IMR-90 (cell line): Measurements from ENCODE around the gene C6orf89. TPM values are rescaled to one million over a fixed set of nuclear protein-coding genes. Genes with fewer than 3 reads are reported as not detected.

Experiments
- ATAC-seq: fragments of 200-7000 bp; cut with Tn5 transposase; 2 replicates; pipeline ENCODE4 v1.9.1; 2020; ENCODE audit warnings: low read depth, mild to moderate bottlenecking, moderate library complexity
- BruUV-seq: library from RNA; stranded (reverse); fragments of 400-500 nt; replicated peaks from 2 replicates; lab custom pipeline; 2021; lab: Mats Ljungman, UMichigan
- CTCF ChIA-PET: fragments of 300-600 bp; formaldehyde crosslinking; extraction: SDS; loops from one replicate; lab custom pipeline; 2021; ENCODE audit warnings: antibody characterized with exemption; lab: Yijun Ruan, JAX
- POLR2A ChIA-PET: fragments of 300-600 bp; sonication (Branson Sonifier 250); formaldehyde crosslinking; loops from one replicate; lab custom pipeline; 2022; ENCODE audit warnings: antibody characterized with exemption; ENCODE audit not compliant: unreplicated experiment; lab: Charles Lee
- DNase-seq: peaks from one replicate; pipeline ENCODE4 v3.0.0; 2013
- H2AFZ ChIP-seq: replicated peaks from 2 replicates; pipeline ENCODE3; 2013; ENCODE audit warnings: low read length, mild to moderate bottlenecking; ENCODE audit not compliant: poor library complexity
- H2AK5ac ChIP-seq: 2 replicates; pipeline ENCODE4 v1.6.1; 2013; ENCODE audit warnings: low read depth, low read length, inconsistent platforms
- H2AK9ac ChIP-seq: replicated peaks from 2 replicates; pipeline ENCODE3; 2013; ENCODE audit warnings: mild to moderate bottlenecking, low read depth, low read length, moderate library complexity; ENCODE audit not compliant: poor library complexity
- H2BK120ac ChIP-seq: 2 replicates; pipeline ENCODE4 v1.6.1; 2013; ENCODE audit warnings: low read depth, low read length, inconsistent platforms
- H2BK15ac ChIP-seq: 3 replicates; pipeline ENCODE4 v1.6.1; 2013; ENCODE audit warnings: low read depth, low read length, inconsistent platforms
- H2BK20ac ChIP-seq: 2 replicates; pipeline ENCODE4 v1.6.1; 2013; ENCODE audit warnings: low read depth, mild to moderate bottlenecking, inconsistent platforms, low read length, moderate library complexity
- H2BK5ac ChIP-seq: 2 replicates; pipeline ENCODE4 v1.6.1; 2013; ENCODE audit warnings: mild to moderate bottlenecking, low read depth, low read length, inconsistent platforms; ENCODE audit not compliant: poor library complexity, severe bottlenecking
- H3K14ac ChIP-seq: replicated peaks from 2 replicates; pipeline ENCODE4 v1.6.1; 2013; ENCODE audit warnings: low read depth, low read length, inconsistent platforms
- H3K18ac ChIP-seq: 2 replicates; pipeline ENCODE4 v1.6.1; 2013; ENCODE audit warnings: low read depth, low read length, control low read depth
- H3K23ac ChIP-seq: 2 replicates; pipeline ENCODE4 v1.6.1; 2013; ENCODE audit warnings: low read depth, low read length, inconsistent platforms
- H3K27ac ChIP-seq: 2 replicates; pipeline ENCODE4 v1.5.1; 2013; ENCODE audit warnings: mild to moderate bottlenecking, control low read depth, low read length; ENCODE audit not compliant: insufficient read depth
- H3K27me3 ChIP-seq: 2 replicates; pipeline ENCODE4 v1.6.1; 2013; ENCODE audit warnings: low read length; ENCODE audit not compliant: control insufficient read depth, insufficient read depth
- H3K36me3 ChIP-seq: 2 replicates; pipeline ENCODE4 v1.6.1; 2013; ENCODE audit warnings: low read length, mixed read lengths; ENCODE audit not compliant: control insufficient read depth, insufficient read depth
- H3K4ac ChIP-seq: 2 replicates; pipeline ENCODE4 v1.6.1; 2013; ENCODE audit warnings: low read depth, low read length, inconsistent platforms
- H3K4me1 ChIP-seq: 2 replicates; pipeline ENCODE4 v1.6.1; 2013; ENCODE audit warnings: low read length, mixed read lengths; ENCODE audit not compliant: control insufficient read depth, insufficient read depth
- H3K4me2 ChIP-seq: 2 replicates; pipeline ENCODE4 v1.6.1; 2013; ENCODE audit warnings: low read depth, mild to moderate bottlenecking, control low read depth, low read length, moderate library complexity
- H3K4me3 ChIP-seq: 2 replicates; pipeline ENCODE4 v1.5.1; 2013; ENCODE audit warnings: low read depth, mild to moderate bottlenecking, control low read depth, low read length, moderate library complexity; ENCODE audit not compliant: insufficient read depth
- H3K56ac ChIP-seq: 2 replicates; pipeline ENCODE4 v1.6.1; 2013; ENCODE audit warnings: low read length, inconsistent platforms; ENCODE audit not compliant: insufficient read depth; ENCODE audit errors: extremely low read depth
- H3K79me1 ChIP-seq, 2 experiments: 2 replicates each; pipeline ENCODE4 v1.6.1; 2013; ENCODE audit warnings: low read length in 2 of 2, inconsistent platforms in 1 of 2, low read depth in 1 of 2
- H3K9ac ChIP-seq: 2 replicates; pipeline ENCODE4 v1.6.1; 2013; ENCODE audit warnings: low read depth, low read length, control low read depth
- H3K9me1 ChIP-seq: 2 replicates; pipeline ENCODE4 v1.6.1; 2013; ENCODE audit warnings: low read length, inconsistent platforms; ENCODE audit not compliant: insufficient read depth
- H3K9me3 ChIP-seq: 2 replicates; pipeline ENCODE4 v1.6.1; 2013; ENCODE audit warnings: low read length; ENCODE audit not compliant: control insufficient read depth, insufficient read depth
- H4K20me1 ChIP-seq: 2 replicates; pipeline ENCODE4 v1.6.1; 2013; ENCODE audit warnings: low read length, inconsistent platforms; ENCODE audit not compliant: insufficient read depth
- H4K5ac ChIP-seq: 2 replicates; pipeline ENCODE4 v1.6.1; 2013; ENCODE audit warnings: mild to moderate bottlenecking, low read depth, low read length, control low read depth
- H4K8ac ChIP-seq, 2 experiments: 2 replicates each; pipeline ENCODE4 v1.6.1; 2013; ENCODE audit warnings: low read depth in 2 of 2, low read length in 2 of 2, control low read depth in 1 of 2, inconsistent platforms in 1 of 2
- H4K91ac ChIP-seq: 2 replicates; pipeline ENCODE4 v1.6.1; 2013; ENCODE audit warnings: low read depth, low read length, inconsistent platforms; ENCODE audit not compliant: insufficient read depth
- MXI1 ChIP-seq: IDR thresholded peaks from 2 replicates; pipeline ENCODE4 v1.6.1; 2012; ENCODE audit warnings: low read depth, mild to moderate bottlenecking, low read length, moderate library complexity, borderline replicate concordance
- NFE2L2 ChIP-seq: fragments of 150-350 bp; IDR thresholded peaks from 2 replicates; pipeline ENCODE4 v1.6.1; 2016; ENCODE audit warnings: low read depth, mild to moderate bottlenecking, low read length
- RCOR1 ChIP-seq: IDR thresholded peaks from 2 replicates; pipeline ENCODE4 v1.6.1; 2012; ENCODE audit warnings: mild to moderate bottlenecking, low read length, improper control_type of control experiment; ENCODE audit not compliant: insufficient replicate concordance
- WGBS, 2 experiments: methylation state at CpG; one replicate each; pipeline versions ENCODE4 v1.1.5 to v1.1.7; 2013; ENCODE audit warnings: missing lambda C conversion rate in 2 of 2; ENCODE audit not compliant: insufficient read length in 1 of 2; ENCODE audit errors: extremely low coverage in 2 of 2; 5-methylcytosine and 5-hydroxymethylcytosine counted together
- dilution Hi-C: fragments of 300-500 bp; cut with HindIII; formaldehyde crosslinking; loops from one replicate; pipeline ENCODE4 v1.14.3; 2018; ENCODE audit warnings: low sequenced_read_pairs; ENCODE audit not compliant: unreplicated experiment
- in situ Hi-C: fragments of 300-500 bp; cut with MboI; formaldehyde crosslinking; loops from 3 replicates; pipeline ENCODE4 v1.14.3; 2019; ENCODE audit warnings: low sequenced_read_pairs, inconsistent platforms, mixed read lengths
- intact Hi-C: fragments of 100-400 bp; cut with micrococcal nuclease; formaldehyde crosslinking; loops from 2 replicates; pipeline ENCODE4 v1.10.0; 2022
- polyA plus RNA-seq, 3 experiments: library from polyadenylated mRNA; depleted of rRNA; stranded (reverse); fragments of >200 nt; gene quantifications; 2 replicates each; pipeline ENCODE4 v1.2.3, GENCODE V29; 2012; ENCODE audit warnings: low replicate concordance in 1 of 3
- total RNA-seq: library from RNA; depleted of rRNA; stranded (reverse); fragments of >200 nt; gene quantifications from 2 replicates; pipeline ENCODE4 v1.2.3, GENCODE V29; 2012

C6orf89 gene
- total and polyA plus RNA-seq, 2 of the 4 experiments (the other 2 are of a cell fraction), result 30.8 to 52.3 TPM

- H3K79me1 ChIP-seq, result peaks cover 21 to 64% of the 10 kb centered on the region in 2 experiments
- no peak overlapping the region for H3K27ac ChIP-seq
- H2AK9ac ChIP-seq, result no peak overlapping the region
- peaks cover 3% of the 10 kb centered on the region; the same call in 1 of the 2 replicates for H4K20me1 ChIP-seq
- H3K9ac ChIP-seq, result no peak overlapping the region
- no peak overlapping the region; the same call in 1 of the 2 replicates for H4K91ac ChIP-seq
- dilution Hi-C loops (no loop called here), intact Hi-C loops (no loop called here), in situ Hi-C loops (no loop called here)
- ChIA-PET CTCF (no interaction called here), POLR2A (no interaction called here)
- H3K4me3 ChIP-seq, result no peak overlapping the region
- peak overlapping the region; percentile 34; the same call in 1 of the 2 replicates for H2BK120ac ChIP-seq
- no peak overlapping the region for H2AFZ ChIP-seq
- WGBS, 2 experiments, result 90% methylated on average over 2 of the region's 10 CpGs; no CpG with 5 or more reads in 1 of the 2 experiments
- H2AK5ac ChIP-seq, result no peak overlapping the region; the same call in 1 of the 2 replicates
- no peak overlapping the region for H2BK5ac ChIP-seq
- no peak overlapping the region for H2BK20ac ChIP-seq
- ATAC-seq (no peak), DNase-seq (no peak)
- no peak overlapping the region for H4K8ac ChIP-seq
- no peak overlapping the region for H2BK15ac ChIP-seq
- peaks cover 10% of the 10 kb centered on the region for H3K4me1 ChIP-seq
- no peak overlapping the region for H3K23ac ChIP-seq
- peaks cover 33% of the 10 kb centered on the region for H3K9me1 ChIP-seq
- H3K14ac ChIP-seq, result no peak overlapping the region
- peak overlapping the region; percentile 47; the same call in 1 of the 2 replicates for H3K4ac ChIP-seq
- no peak overlapping the region for H3K4me2 ChIP-seq
- H3K9me3 ChIP-seq, result peaks cover 3% of the 10 kb centered on the region
- H3K27me3 ChIP-seq, result no peaks in the 10 kb centered on the region
- no peak overlapping the region for H3K18ac ChIP-seq
- no peak for TF ChIP-seq RCOR1
- no peak for TF ChIP-seq NFE2L2
- no peak for TF ChIP-seq MXI1
- peaks cover 7% of the 10 kb centered on the region for H3K36me3 ChIP-seq
- H4K5ac ChIP-seq, result no peak overlapping the region
- BruUV-seq, result no TSS peak
- no peak overlapping the region for H3K56ac ChIP-seq
Measured at GRCh38 chr6:36855750-36856149, 30.0 kb upstream of the C6orf89 start.
